ENCODE results near the gene IQGAP2. TPM values are rescaled to one million over a fixed set of nuclear protein-coding genes. Genes with fewer than 3 reads are reported as not detected.

IQGAP2 gene
- total RNA-seq, 4 donors from 2014 or later, result 22.6 to 63.9 (median 28.3) TPM

DNA sequence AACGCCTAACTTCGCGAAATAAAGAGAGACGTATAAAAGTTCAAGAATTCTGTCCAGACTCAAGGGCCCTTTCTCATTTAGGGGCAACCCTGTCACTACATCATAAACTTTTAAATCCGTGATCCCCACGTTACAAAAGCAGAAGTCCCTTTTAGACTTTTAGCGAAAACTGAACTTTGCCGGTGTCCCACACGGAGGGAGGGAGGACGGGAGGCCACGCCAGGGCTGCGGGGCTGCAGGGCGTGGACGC lies 312.3 kb downstream of the IQGAP2 start:
- ATAC-seq (ENCODE audit: low FRiP score), result no peak
- DNase-seq (ENCODE audit: low spot score), result no peak
- TF ChIP-seq, protein P1, sequence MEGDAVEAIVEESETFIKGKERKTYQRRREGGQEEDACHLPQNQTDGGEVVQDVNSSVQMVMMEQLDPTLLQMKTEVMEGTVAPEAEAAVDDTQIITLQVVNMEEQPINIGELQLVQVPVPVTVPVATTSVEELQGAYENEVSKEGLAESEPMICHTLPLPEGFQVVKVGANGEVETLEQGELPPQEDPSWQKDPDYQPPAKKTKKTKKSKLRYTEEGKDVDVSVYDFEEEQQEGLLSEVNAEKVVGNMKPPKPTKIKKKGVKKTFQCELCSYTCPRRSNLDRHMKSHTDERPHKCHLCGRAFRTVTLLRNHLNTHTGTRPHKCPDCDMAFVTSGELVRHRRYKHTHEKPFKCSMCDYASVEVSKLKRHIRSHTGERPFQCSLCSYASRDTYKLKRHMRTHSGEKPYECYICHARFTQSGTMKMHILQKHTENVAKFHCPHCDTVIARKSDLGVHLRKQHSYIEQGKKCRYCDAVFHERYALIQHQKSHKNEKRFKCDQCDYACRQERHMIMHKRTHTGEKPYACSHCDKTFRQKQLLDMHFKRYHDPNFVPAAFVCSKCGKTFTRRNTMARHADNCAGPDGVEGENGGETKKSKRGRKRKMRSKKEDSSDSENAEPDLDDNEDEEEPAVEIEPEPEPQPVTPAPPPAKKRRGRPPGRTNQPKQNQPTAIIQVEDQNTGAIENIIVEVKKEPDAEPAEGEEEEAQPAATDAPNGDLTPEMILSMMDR (IDR thresholded peaks at IDR 0.05), result no peak

DNA sequence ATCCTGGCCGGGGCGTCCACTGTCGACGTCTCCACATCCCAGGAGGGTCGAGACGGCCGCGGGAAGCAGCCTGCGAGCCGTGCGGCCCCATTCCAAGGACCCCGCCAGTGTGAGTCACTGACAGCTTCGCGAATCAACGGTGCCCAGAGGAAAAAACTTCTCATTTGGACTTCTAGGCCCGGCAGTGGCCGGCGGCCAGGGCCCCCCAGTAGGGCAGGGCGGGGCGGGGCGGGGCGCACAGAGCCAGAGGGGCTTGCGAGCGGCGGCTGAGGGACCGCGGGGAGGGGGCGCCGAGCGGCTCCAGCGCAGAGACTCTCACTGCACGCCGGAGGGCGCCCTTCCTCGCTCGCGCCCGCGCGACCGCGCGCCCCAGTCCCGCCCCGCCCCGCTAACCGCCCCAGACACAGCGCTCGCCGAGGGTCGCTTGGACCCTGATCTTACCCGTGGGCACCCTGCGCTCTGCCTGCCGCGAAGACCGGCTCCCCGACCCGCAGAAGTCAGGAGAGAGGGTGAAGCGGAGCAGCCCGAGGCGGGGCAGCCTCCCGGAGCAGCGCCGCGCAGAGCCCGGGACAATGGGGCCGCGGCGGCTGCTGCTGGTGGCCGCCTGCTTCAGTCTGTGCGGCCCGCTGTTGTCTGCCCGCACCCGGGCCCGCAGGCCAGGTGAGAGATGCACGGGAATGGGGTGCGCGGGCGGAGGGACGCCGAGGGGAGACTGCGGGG lies 312.8 kb downstream of the IQGAP2 start, which contains the start of gene F2R:
F2R (plus strand) TSS at position 391 of the 720 bp plus-strand sequence; CDS start at position 573, 182 bp downstream.
- DNase-seq (ENCODE audit: low spot score) (no peak), ATAC-seq (ENCODE audit: low FRiP score) (peak; percentile 67)
- TF ChIP-seq, protein P1 (IDR thresholded peaks at IDR 0.05), result peak in 1 of 3 donors; percentile 7

DNA sequence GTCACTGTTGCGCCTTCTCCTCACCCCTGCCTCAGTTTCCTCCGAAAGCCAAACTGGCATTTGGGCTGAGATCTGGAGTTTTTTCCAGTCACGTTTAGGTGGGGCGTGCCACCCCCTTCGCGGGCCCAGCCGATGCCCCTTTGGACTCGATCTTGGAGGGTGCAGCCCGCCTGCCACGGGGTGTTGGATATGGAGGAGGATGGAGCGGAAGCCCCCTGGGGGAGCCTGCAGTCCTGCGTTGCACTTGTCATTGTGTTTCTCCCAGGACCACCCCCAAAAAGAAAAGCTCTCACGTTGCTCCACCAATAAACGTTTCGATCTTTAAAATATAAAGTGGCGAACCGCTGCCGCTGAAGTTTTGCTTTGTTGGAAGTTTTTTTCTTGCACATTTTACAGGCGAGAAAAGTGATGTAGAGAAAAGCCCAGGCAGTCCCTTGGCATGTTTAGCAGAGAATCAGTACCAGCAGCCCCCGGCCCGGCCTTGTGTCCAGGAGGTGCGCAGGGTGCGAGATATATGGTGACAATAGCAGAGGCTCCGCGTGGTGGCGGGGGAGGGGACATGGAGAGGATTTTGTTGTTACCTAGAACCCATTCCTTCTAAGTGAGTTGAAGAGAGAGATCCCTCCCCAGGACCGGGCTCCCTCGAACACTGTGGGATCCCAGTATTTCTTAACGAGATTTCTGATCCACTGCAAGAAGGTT lies 313.5 kb downstream of the IQGAP2 start:
- TF ChIP-seq, protein P1 (IDR thresholded peaks at IDR 0.05), result no peak
- ATAC-seq (ENCODE audit: low FRiP score) (no peak), DNase-seq (ENCODE audit: low spot score) (no peak)

DNA sequence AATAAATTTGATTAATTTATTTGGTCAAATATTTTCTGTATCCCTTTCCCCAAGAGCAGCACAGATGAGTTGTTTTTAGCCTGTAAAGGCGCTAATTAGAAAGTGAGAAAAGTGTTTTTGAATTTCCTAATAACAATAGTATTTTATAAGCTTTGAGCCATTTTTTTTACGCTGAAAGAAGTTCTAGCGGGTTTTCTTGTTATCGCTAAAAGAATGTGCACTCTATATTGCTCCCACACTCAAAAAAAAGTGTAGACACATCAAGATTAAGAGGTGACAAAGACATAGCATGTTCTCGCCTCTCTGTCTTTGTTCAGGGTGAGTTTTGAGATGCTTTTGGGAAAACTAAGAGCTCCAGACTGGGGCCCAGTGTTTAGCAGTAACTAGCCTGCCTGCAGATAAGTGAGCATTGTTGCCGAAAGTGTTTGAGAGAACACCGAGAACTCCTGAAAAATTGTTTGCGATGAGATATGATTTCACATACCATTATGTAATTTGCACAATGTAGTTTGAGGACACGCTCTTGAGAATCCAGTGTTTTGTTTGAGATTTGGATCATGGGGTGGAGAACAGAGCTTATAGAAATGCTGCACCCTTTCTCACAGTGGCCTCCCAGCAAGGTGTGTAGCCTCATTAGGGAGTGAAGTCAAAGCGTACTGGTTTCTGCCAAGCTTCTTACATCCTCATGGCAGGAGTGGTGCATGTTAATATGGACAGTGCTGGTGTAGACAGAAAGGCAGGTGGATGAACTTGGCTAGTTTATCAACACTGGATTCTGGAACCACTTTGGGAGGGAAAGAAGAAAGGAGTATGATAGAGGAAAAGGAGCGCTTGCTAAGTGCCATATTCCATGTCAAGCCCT lies 314.4 kb downstream of the IQGAP2 start:
- ATAC-seq (ENCODE audit: low FRiP score) (no peak), DNase-seq (ENCODE audit: low spot score) (no peak)
- TF ChIP-seq, protein P1 (IDR thresholded peaks at IDR 0.05), result no peak

DNA sequence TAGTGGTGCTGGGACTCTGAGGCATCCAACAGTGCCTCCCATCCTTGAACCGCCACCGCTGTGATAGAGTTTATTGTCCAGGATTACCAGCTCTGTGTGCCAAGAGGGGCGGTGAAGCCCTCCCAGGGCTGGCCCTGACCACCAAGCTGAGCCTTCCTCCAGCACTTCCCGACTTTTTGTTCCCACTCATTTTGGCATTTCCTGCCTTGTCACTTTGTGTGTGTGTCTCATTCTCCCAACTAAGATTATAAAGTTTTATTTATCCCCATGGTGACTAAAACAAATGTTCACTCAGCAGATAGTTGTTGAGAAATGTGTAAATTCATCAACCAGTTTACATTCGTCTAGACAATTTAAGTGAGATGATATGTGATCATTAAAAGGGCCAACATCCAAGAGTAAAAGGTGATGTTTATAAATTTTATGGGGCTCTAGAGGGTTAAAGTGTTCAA lies 315.3 kb downstream of the IQGAP2 start:
- TF ChIP-seq, protein P1 (IDR thresholded peaks at IDR 0.05), result no peak
- DNase-seq (ENCODE audit: low spot score) (no peak), ATAC-seq (ENCODE audit: low FRiP score) (no peak)

DNA sequence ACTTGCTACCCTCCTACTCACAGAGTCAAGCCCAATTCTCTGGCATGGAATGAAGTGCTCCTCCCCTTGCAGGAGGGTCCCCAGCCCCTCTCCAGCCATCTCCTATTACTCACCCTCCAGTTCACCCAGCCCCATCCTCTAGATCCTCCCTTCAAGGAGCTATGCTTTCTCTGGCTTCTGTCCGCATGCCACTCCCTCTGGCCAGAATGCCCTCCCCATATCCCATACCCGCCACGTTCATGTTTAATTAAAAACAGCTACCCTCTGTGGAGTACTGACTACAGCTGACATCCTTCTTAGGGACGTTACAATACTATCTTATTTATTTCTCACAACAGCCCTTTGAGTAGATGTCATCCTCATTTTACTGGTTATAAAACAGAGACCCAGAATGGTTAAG lies 315.8 kb downstream of the IQGAP2 start:
- DNase-seq (ENCODE audit: low spot score), result no peak
- no peak for ATAC-seq (ENCODE audit: low FRiP score)
- TF ChIP-seq, protein P1 (IDR thresholded peaks at IDR 0.05), result no peak

Data from omental fat pad (tissue), 4 donors.